HEK293 (cell line): ENCODE data around the gene CANX.

Experiments used
- EGR2 ChIP-seq: fragments of 450-650 bp; formaldehyde crosslinking; IDR thresholded peaks from 2 replicates; pipeline ENCODE4 v1.5.1; 2016; ENCODE audit warnings: low read depth, missing biosample characterization, missing genetic modification characterization
- GLIS2 ChIP-seq: fragments of 450-650 bp; formaldehyde crosslinking; IDR thresholded peaks from 2 replicates; pipeline ENCODE4 v1.5.1; 2016; ENCODE audit warnings: missing biosample characterization, missing genetic modification characterization
- HOXC10 ChIP-seq: sonication (generic); formaldehyde crosslinking; IDR thresholded peaks from 2 replicates; pipeline ENCODE4 v1.8.1; 2023; ENCODE audit warnings: mild to moderate bottlenecking, missing genetic modification reagents
- IKZF3 ChIP-seq: fragments of 450-650 bp; IDR thresholded peaks from 2 replicates; pipeline ENCODE4 v1.5.0; 2018; ENCODE audit warnings: missing biosample characterization, mild to moderate bottlenecking, missing genetic modification characterization, moderate library complexity
- OVOL3 ChIP-seq: fragments of 450-650 bp; formaldehyde crosslinking; IDR thresholded peaks from 2 replicates; pipeline ENCODE4 v1.5.1; 2016; ENCODE audit warnings: missing biosample characterization, missing genetic modification characterization
- SP7 ChIP-seq: fragments of 450-650 bp; formaldehyde crosslinking; IDR thresholded peaks from 2 replicates; pipeline ENCODE4 v1.5.1; 2016; ENCODE audit warnings: missing biosample characterization, missing genetic modification characterization
- WT1 ChIP-seq: fragments of 450-650 bp; formaldehyde crosslinking; IDR thresholded peaks from 2 replicates; pipeline ENCODE4 v1.5.1; 2016; ENCODE audit warnings: missing biosample characterization, missing genetic modification characterization
- ZBTB17 ChIP-seq: fragments of 450-650 bp; formaldehyde crosslinking; IDR thresholded peaks from 2 replicates; pipeline ENCODE4 v1.5.1; 2016; ENCODE audit warnings: missing biosample characterization, missing genetic modification characterization
- ZBTB8A ChIP-seq: fragments of 450-650 bp; formaldehyde crosslinking; IDR thresholded peaks from 2 replicates; pipeline ENCODE4 v1.5.1; 2016; ENCODE audit warnings: missing biosample characterization, missing genetic modification characterization
- ZIC2 ChIP-seq: fragments of 450-650 bp; formaldehyde crosslinking; IDR thresholded peaks from 2 replicates; pipeline ENCODE4 v1.5.1; 2016; ENCODE audit warnings: missing biosample characterization, missing genetic modification characterization
- ZNF223 ChIP-seq: fragments of 450-650 bp; formaldehyde crosslinking; IDR thresholded peaks from 2 replicates; pipeline ENCODE4 v1.5.1; 2016; ENCODE audit warnings: missing biosample characterization, missing genetic modification characterization
- ZNF239 ChIP-seq: fragments of 450-650 bp; formaldehyde crosslinking; IDR thresholded peaks from 2 replicates; pipeline ENCODE4 v1.5.1; 2016; ENCODE audit warnings: missing biosample characterization, missing genetic modification characterization
- ZNF404 ChIP-seq: fragments of 450-650 bp; formaldehyde crosslinking; IDR thresholded peaks from 2 replicates; pipeline ENCODE4 v1.5.1; 2017; ENCODE audit warnings: missing biosample characterization, missing genetic modification characterization
- ZNF473 ChIP-seq: fragments of 450-650 bp; formaldehyde crosslinking; IDR thresholded peaks from 2 replicates; pipeline ENCODE4 v1.5.1; 2017; ENCODE audit warnings: missing biosample characterization, missing genetic modification characterization
- ZNF600 ChIP-seq: fragments of 450-650 bp; formaldehyde crosslinking; IDR thresholded peaks from 2 replicates; pipeline ENCODE4 v1.5.1; 2016; ENCODE audit warnings: missing biosample characterization, missing genetic modification characterization
- ZNF660 ChIP-seq: fragments of 450-650 bp; IDR thresholded peaks from 2 replicates; pipeline ENCODE4 v1.5.1; 2018; ENCODE audit warnings: missing biosample characterization, mild to moderate bottlenecking, missing genetic modification characterization
- TF ChIP-seq, protein P1 (sequence below): fragments of 450-650 bp; formaldehyde crosslinking; optimal IDR thresholded peaks from 2 replicates; pipeline ENCODE3; 2016; ENCODE audit warnings: missing biosample characterization, mild to moderate bottlenecking, missing genetic modification characterization
- TF ChIP-seq, protein P2 (sequence below): fragments of 450-650 bp; formaldehyde crosslinking; IDR thresholded peaks from 2 replicates; pipeline ENCODE4 v1.5.1; 2016; ENCODE audit warnings: missing biosample characterization, missing genetic modification characterization
- TF ChIP-seq, protein P3 (sequence below): fragments of 450-650 bp; formaldehyde crosslinking; IDR thresholded peaks from 2 replicates; pipeline ENCODE4 v1.5.1; 2016; ENCODE audit warnings: missing biosample characterization, missing genetic modification characterization, borderline replicate concordance
- TF ChIP-seq, protein P4 (sequence below): fragments of 450-650 bp; formaldehyde crosslinking; IDR thresholded peaks from 2 replicates; pipeline ENCODE4 v1.5.1; 2016; ENCODE audit warnings: missing biosample characterization, missing genetic modification characterization

Gene CANX

DNA sequence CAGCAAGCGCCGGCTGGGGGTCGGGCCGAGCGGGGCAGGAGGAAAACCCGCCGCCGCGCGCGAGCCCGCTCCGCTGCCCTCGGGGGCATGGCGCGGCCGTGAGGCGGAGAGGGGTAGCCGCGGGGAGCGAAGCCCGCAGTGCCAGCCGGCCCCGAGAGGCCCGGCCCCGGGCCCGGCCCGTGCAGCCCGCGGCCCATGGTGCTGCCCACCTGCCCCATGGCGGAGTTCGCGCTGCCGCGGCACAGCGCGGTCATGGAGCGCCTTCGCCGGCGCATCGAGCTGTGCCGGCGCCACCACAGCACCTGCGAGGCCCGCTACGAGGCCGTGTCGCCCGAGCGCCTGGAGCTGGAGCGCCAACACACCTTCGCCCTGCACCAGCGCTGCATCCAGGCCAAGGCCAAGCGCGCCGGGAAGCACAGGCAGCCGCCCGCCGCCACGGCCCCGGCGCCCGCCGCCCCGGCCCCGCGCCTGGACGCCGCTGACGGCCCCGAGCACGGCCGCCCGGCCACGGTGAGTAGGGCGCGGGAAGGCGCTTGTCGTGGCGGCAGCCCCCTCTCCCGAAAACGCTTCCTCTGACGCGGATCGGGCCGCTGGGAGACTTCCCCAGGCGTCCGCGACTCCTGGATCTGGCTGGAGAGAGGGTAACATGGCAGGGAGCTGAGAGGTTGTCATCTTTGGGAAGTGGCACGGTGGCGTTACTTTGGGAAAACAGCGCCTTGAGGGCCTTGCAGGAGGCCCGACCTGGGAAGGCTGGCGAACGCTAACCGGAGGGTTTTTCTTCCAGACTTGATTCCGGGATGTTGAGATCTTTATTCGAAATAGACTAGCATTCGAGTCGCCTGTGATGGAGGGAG is 34.4 kb downstream of the CANX start (continued):
- TF ChIP-seq ZNF473 (no peak), ZNF660 (tag by site-specific recombination) (0 out of 2 replicates have a peak, but pooled peaks have one; percentile 16), WT1 (tag by site-specific recombination) (no peak), OVOL3 (tag by site-specific recombination) (no peak), ZNF223 (tag by site-specific recombination) (no peak), EGR2 (no peak), IKZF3 (tag by site-specific recombination) (peak; percentile 47; the same call in 1 of the 2 replicates), ZNF404 (tag by site-specific recombination) (no peak), GLIS2 (tag by site-specific recombination) (peak; percentile 43), ZNF600 (peak; percentile 71), ZBTB17 (tag by site-specific recombination) (peak; percentile 29; the same call in 1 of the 2 replicates), SP7 (tag by site-specific recombination) (0 out of 2 replicates have a peak, but pooled peaks have one; percentile 21), HOXC10 (CRISPR knock-in tag) (0 out of 2 replicates have a peak, but pooled peaks have one; percentile 75), ZBTB8A (tag by site-specific recombination) (0 out of 2 replicates have a peak, but pooled peaks have one; percentile 20), ZIC2 (no peak), ZNF239 (no peak)
- TF ChIP-seq, protein P1, sequence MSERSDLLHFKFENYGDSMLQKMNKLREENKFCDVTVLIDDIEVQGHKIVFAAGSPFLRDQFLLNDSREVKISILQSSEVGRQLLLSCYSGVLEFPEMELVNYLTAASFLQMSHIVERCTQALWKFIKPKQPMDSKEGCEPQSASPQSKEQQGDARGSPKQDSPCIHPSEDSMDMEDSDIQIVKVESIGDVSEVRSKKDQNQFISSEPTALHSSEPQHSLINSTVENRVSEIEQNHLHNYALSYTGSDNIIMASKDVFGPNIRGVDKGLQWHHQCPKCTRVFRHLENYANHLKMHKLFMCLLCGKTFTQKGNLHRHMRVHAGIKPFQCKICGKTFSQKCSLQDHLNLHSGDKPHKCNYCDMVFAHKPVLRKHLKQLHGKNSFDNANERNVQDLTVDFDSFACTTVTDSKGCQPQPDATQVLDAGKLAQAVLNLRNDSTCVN (tag by site-specific recombination): peak; percentile 66
- TF ChIP-seq, protein P2, sequence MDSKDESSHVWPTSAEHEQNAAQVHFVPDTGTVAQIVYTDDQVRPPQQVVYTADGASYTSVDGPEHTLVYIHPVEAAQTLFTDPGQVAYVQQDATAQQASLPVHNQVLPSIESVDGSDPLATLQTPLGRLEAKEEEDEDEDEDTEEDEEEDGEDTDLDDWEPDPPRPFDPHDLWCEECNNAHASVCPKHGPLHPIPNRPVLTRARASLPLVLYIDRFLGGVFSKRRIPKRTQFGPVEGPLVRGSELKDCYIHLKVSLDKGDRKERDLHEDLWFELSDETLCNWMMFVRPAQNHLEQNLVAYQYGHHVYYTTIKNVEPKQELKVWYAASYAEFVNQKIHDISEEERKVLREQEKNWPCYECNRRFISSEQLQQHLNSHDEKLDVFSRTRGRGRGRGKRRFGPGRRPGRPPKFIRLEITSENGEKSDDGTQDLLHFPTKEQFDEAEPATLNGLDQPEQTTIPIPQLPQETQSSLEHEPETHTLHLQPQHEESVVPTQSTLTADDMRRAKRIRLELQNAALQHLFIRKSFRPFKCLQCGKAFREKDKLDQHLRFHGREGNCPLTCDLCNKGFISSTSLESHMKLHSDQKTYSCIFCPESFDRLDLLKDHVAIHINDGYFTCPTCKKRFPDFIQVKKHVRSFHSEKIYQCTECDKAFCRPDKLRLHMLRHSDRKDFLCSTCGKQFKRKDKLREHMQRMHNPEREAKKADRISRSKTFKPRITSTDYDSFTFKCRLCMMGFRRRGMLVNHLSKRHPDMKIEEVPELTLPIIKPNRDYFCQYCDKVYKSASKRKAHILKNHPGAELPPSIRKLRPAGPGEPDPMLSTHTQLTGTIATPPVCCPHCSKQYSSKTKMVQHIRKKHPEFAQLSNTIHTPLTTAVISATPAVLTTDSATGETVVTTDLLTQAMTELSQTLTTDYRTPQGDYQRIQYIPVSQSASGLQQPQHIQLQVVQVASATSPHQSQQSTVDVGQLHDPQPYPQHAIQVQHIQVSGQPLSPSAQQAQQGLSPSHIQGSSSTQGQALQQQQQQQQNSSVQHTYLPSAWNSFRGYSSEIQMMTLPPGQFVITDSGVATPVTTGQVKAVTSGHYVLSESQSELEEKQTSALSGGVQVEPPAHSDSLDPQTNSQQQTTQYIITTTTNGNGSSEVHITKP (tag by site-specific recombination): no peak
- TF ChIP-seq, protein P3, sequence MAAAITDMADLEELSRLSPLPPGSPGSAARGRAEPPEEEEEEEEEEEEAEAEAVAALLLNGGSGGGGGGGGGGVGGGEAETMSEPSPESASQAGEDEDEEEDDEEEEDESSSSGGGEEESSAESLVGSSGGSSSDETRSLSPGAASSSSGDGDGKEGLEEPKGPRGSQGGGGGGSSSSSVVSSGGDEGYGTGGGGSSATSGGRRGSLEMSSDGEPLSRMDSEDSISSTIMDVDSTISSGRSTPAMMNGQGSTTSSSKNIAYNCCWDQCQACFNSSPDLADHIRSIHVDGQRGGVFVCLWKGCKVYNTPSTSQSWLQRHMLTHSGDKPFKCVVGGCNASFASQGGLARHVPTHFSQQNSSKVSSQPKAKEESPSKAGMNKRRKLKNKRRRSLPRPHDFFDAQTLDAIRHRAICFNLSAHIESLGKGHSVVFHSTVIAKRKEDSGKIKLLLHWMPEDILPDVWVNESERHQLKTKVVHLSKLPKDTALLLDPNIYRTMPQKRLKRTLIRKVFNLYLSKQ: no peak
- TF ChIP-seq, protein P4, sequence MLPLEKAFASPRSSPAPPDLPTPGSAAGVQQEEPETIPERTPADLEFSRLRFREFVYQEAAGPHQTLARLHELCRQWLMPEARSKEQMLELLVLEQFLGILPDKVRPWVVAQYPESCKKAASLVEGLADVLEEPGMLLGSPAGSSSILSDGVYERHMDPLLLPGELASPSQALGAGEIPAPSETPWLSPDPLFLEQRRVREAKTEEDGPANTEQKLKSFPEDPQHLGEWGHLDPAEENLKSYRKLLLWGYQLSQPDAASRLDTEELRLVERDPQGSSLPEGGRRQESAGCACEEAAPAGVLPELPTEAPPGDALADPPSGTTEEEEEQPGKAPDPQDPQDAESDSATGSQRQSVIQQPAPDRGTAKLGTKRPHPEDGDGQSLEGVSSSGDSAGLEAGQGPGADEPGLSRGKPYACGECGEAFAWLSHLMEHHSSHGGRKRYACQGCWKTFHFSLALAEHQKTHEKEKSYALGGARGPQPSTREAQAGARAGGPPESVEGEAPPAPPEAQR (tag by site-specific recombination): no peak
